Small intestine (tissue), 16 donors: ENCODE measurements around the gene KANTR. TPM values are rescaled to one million over a fixed set of nuclear protein-coding genes. Genes with fewer than 3 reads are reported as not detected.

Experiments
- DNase-seq, 2 donors: peaks; one replicate each; pipeline versions ENCODE4 v3.0.0 to v3.0.0-alpha.2; 2013
- FAIRE-seq: peaks from 2 replicates; lab custom pipeline; 2012; peaks lifted over from hg19 to GRCh38; lab: Jason Lieb, UNC
- H3K27ac ChIP-seq, 3 donors: one replicate each; pipeline ENCODE4 v1.5.1; 2013; ENCODE audit warnings: low read length in 2 of 3, mild to moderate bottlenecking in 2 of 3, control low read depth in 1 of 3, inconsistent platforms in 1 of 3, low read depth in 1 of 3, moderate library complexity in 1 of 3
- H3K27me3 ChIP-seq, 3 donors: one replicate each; pipeline ENCODE4 v1.6.1; 2013; ENCODE audit warnings: low read length in 3 of 3, inconsistent platforms in 1 of 3; ENCODE audit not compliant: control insufficient read depth in 3 of 3, insufficient read depth in 3 of 3
- H3K36me3 ChIP-seq, 3 donors: one replicate each; pipeline ENCODE4 v1.6.1; 2013; ENCODE audit warnings: low read length in 3 of 3, inconsistent platforms in 1 of 3, low read depth in 1 of 3, mild to moderate bottlenecking in 1 of 3, moderate library complexity in 1 of 3; ENCODE audit not compliant: control insufficient read depth in 3 of 3, insufficient read depth in 2 of 3
- H3K4me1 ChIP-seq, 3 donors: one replicate each; pipeline ENCODE4 v1.6.1; 2013; ENCODE audit warnings: low read length in 2 of 3, inconsistent platforms in 1 of 3, low read depth in 1 of 3, mild to moderate bottlenecking in 1 of 3, moderate library complexity in 1 of 3; ENCODE audit not compliant: control insufficient read depth in 3 of 3, insufficient read depth in 2 of 3
- H3K4me3 ChIP-seq, 3 donors: one replicate each; pipeline ENCODE4 v1.5.1; 2013; ENCODE audit warnings: low read length in 3 of 3, control low read depth in 1 of 3, inconsistent platforms in 1 of 3, low read depth in 1 of 3, mild to moderate bottlenecking in 1 of 3, moderate library complexity in 1 of 3
- H3K9me3 ChIP-seq, 2 donors: one replicate each; pipeline ENCODE4 v1.6.1; 2013; ENCODE audit warnings: low read depth in 1 of 2, low read length in 1 of 2; ENCODE audit not compliant: control insufficient read depth in 2 of 2, insufficient read depth in 1 of 2
- WGBS, 3 donors: extraction: QIAGEN DNeasy Blood & Tissue Kit; methylation state at CpG; one replicate each; pipeline ENCODE4 v1.1.7; 2013; 5-methylcytosine and 5-hydroxymethylcytosine counted together
- long read RNA-seq, 10 donors: transcript quantifications; one replicate each; lab custom pipeline, GENCODE V29; 2026
- polyA plus RNA-seq, 4 donors: library from polyadenylated mRNA; stranded (reverse) in 3 of 4; unstranded in 1 of 4; fragments of 200-250 nt in 3 of 4; fragments of 120-200 nt in 1 of 4; gene quantifications; one replicate each; pipeline versions ENCODE4 v1.2.1 to v1.2.3, GENCODE V29; 2013
- donor health status: healthy with polysubstance abuse.
- donor health status: control.
- donor health status: control.
- donor health status: Bipolar disorder and iron deficiency.
- donor health status: healthy.

KANTR gene, protein sequence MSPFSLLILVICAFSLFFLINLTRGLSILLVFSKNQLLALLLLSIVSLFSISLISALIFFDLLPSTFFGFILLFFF
- polyA plus RNA-seq: 10 to 100 TPM in 1 of 4 donors, 1 to 10 TPM in 3; 1.4 to 12.5 (median 4.0) TPM
- long read RNA-seq, donor 1, full-length matches to known transcripts: 1 of 22 reads
- long read RNA-seq, donor 1, partial matches to known transcripts: 21 of 22 reads
- long read RNA-seq, donor 1, other reads (novel, unspliced or antisense): 0 of 22 reads
- long read RNA-seq, donor 2: 0 reads
- long read RNA-seq, donor 3, partial matches to known transcripts: 7 of 7 reads
- long read RNA-seq, donor 3, other reads (novel, unspliced or antisense): 0 of 7 reads
- long read RNA-seq, donor 4: 0 reads
- long read RNA-seq, donor 5: 0 reads
- long read RNA-seq, donor 6: 0 reads
- long read RNA-seq, donor 7: 0 reads
- long read RNA-seq, donor 8: 0 reads
- long read RNA-seq, donor 9: 0 reads
- long read RNA-seq, donor 10: 0 reads

DNA sequence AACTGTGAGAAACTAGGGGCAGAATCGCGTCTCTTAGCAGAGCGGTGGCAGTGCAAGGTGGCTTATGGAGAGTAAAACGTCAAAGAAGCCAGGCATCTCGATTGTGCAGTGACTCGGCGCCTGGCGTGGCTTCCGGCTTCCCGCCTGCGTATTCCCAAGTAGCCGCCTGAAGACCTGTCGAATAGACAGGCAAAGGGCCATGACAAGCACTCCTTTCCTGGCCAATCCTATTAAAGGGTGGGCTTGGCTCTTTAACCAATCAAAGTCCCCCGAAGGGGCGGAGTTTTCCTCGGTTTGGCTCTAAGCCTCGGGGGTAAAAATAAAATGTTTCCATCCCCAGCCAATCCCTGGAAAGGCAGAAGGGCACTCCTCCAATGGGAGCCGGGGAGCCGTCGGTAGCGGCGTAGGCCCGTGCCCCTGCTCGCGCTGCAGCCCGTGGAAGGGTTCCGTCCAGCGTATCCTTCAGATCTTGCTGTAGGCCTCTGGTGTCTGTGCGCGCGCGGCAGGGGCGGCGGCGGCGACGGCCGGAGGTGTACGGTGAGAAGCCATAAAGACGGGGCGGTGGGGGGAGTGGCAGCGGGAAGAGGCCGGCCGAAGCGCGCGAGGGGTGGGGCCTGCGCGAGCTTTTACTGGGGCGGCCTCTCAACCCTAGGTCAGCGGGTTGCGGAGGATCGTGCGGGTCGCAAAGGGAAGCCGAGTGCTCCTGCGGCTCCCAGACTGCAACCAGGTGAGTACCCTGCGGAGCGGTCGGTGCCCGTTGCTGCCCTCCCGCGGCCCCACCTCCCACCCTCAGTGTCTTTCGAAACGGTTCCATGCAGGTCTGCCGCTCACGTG, at the start of gene KANTR:
KANTR (plus strand) TSS at position 395 of the 834 bp plus-strand sequence. CDS start 30,131 bp downstream, outside the sequence.
- Histone ChIP-seq H3K27ac (peak within 1 kb of the TSS; percentile 82 to 96 (median 95)), H3K4me1 (no peaks in the 10 kb centered on the region), H3K4me3 (peak within 1 kb of the TSS; percentile 41 to 73 (median 62)), H3K36me3 (peaks cover 0 to 4% (median 0%) of the 10 kb centered on the region in 3 donors), H3K27me3 (no peaks in the 10 kb centered on the region), H3K9me3 (no peaks in the 10 kb centered on the region)
- FAIRE-seq: peak; percentile 67
- DNase-seq: peak; percentile 93 to 96
- WGBS, 3 donors: 0 to 33% (median 8%) methylated on average over 27 to 67 of the region's 67 CpGs

DNA sequence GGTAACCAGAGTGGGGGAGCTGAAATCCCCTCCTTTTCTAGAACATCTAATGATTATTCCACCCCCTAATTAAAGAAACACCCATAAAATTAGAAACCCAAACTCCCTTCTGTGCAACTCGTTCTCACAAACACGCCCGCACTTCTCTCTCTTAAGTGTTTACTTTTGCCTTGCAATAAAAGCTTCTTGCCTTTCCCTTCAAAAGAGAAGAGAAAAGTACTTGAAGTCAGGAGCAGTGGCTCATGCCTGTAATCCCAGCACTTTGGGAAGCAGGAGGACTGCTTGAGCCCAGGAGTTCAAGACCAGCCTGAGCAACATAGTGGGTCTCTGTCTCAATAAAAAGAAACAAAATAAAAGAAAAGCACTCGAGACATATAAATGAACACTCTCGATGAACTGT, 48.9 kb upstream of the KANTR start:
- H3K27me3 ChIP-seq: peaks cover 0 to 2% (median 0%) of the 10 kb centered on the region in 3 donors
- no peaks in the 10 kb centered on the region for H3K36me3 ChIP-seq
- DNase-seq (no peak), FAIRE-seq (no peak)
- no peaks in the 10 kb centered on the region for H3K4me1 ChIP-seq
- H3K4me3 ChIP-seq: no peak overlapping the region
- no peak overlapping the region for H3K27ac ChIP-seq
- 55 to 58% (median 56%) methylated on average over 5 of the region's 5 CpGs for WGBS, 3 donors
- no peaks in the 10 kb centered on the region for H3K9me3 ChIP-seq

DNA sequence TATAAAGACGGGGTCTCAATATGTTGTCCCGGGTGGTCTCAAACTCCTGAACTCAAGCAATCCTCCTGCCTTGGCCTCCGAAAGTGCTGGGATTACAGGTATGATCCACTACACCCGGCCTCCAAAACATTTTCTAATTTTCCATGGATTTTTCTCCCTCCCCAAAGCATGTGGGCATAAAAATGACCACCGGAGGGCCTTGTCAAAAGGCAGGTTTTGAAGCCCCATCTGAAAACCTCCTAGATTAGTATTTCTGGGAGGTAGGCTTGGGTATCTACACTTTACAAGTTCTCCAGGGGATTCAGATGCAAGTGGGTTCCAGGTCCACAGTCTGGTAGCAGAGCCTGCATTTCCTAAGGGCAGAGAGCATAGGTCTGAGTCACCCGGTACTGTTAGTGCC, 46.7 kb upstream of the KANTR start:
- WGBS, 3 donors: 83 to 95% (median 90%) methylated on average over 6 of the region's 6 CpGs
- DNase-seq: no peak
- no peaks in the 10 kb centered on the region for H3K36me3 ChIP-seq
- H3K4me3 ChIP-seq: no peak overlapping the region
- no peak for FAIRE-seq
- no peaks in the 10 kb centered on the region for H3K27me3 ChIP-seq
- no peaks in the 10 kb centered on the region for H3K4me1 ChIP-seq
- no peak overlapping the region for H3K27ac ChIP-seq
- no peaks in the 10 kb centered on the region for H3K9me3 ChIP-seq

DNA sequence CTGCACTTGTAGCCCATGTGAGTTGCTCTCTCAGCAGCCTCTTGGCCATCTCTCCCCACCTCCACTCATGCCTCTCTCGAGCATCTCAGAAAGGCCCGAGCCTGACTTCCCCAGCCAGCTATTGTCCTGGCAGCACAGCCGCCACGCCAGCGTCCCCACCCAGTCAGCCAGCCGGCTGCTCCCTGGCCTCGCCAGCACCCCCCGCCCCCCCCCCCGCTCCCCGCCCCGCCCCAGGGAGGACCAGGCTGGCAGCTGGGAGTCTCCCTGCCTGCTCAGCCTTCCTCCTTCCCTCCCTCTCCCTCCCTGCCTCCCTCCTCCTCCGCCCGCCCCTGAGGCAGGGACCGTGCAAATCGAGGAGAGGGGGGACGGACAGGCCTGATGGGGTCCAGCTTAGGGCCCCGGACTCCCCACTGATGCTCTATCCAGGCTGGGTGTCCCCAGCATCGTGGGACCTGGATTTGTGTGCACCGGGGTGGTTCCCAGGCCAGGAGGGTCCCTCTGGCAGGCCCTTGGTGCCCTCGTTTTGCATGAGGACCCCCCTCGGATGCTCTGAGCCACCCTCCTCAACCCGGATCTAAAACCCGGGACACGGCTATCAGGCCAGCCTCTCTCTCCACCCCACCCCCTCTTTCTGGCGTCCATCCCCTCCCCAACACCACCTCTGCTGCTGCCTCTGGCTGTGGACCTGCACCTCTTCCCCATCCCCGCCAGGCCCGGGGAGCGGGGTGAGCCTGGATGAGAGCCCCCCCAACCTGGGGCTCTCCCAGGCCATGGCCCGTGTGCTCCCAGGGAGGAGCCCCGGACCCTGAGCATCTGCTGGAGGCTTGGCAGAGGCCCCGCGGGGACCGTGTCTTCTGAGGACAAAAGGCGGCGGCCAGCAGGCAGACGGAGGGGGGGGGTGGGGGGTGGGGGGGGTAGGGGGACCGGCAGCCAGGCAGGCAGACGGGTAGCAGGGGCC, 45.5 kb upstream of the KANTR start, which contains the start of gene GPR173:
GPR173 (plus strand) TSS at position 621 of the 958 bp plus-strand sequence. CDS start 27,833 bp downstream, outside the sequence.
- Histone ChIP-seq H3K27me3 (no peaks in the 10 kb centered on the region), H3K36me3 (no peaks in the 10 kb centered on the region), H3K27ac (no peak within 1 kb of the TSS), H3K9me3 (no peaks in the 10 kb centered on the region), H3K4me3 (peak within 1 kb of the TSS in 2 of 3 donors; percentile 15 to 42), H3K4me1 (no peaks in the 10 kb centered on the region)
- DNase-seq: peak; percentile 17 to 28
- WGBS, 3 donors: 4 to 26% (median 8%) methylated on average over 8 to 29 of the region's 38 CpGs
- FAIRE-seq: no peak

DNA sequence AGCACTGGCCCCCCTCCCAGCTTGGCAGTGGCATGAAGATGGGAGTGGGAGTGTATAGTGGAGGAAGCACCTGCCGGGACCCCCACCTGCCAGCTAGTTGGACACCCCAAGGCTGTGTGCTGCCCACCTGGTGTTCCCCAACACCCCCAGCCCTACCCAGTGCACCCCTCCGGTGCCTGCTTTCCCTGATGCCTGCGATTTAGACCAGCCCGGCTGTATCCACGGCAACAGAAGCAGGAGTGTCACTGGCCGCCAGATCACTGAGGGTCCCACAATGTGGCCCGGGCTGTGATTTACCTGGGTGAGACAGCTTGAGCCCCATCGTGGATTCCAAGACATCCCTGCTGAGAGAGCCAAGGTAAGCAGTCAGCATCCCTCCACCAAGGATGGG, 44.8 kb upstream of the KANTR start:
- Histone ChIP-seq H3K27ac (no peak overlapping the region), H3K4me3 (peak overlapping the region in 2 of 3 donors; percentile 15 to 18), H3K27me3 (no peaks in the 10 kb centered on the region), H3K9me3 (no peaks in the 10 kb centered on the region), H3K36me3 (no peaks in the 10 kb centered on the region), H3K4me1 (no peaks in the 10 kb centered on the region)
- FAIRE-seq: no peak
- DNase-seq: no peak
- WGBS, 3 donors: 19 to 58% (median 41%) methylated on average over 6 to 8 of the region's 8 CpGs

DNA sequence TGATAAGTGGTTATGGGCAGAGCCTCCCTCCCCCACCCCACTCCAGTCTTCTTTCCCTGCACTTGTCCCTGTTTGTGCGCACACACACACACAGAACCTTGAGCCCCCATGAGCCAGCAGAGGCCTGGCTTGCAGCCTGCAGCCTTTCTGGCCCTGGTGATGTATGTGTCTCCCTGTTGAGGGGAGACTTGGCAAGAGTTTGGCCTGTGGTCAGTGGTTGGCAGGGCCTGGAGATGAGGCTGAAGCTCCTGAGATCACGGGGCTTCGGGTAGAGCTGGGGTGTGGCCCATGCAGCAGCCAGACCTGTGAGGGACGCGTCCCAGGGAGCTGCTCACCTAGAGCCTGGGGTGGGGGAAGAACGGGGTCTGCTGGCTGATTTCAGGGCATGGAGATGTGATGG, 43.1 kb upstream of the KANTR start:
- FAIRE-seq (no peak), DNase-seq (no peak)

DNA sequence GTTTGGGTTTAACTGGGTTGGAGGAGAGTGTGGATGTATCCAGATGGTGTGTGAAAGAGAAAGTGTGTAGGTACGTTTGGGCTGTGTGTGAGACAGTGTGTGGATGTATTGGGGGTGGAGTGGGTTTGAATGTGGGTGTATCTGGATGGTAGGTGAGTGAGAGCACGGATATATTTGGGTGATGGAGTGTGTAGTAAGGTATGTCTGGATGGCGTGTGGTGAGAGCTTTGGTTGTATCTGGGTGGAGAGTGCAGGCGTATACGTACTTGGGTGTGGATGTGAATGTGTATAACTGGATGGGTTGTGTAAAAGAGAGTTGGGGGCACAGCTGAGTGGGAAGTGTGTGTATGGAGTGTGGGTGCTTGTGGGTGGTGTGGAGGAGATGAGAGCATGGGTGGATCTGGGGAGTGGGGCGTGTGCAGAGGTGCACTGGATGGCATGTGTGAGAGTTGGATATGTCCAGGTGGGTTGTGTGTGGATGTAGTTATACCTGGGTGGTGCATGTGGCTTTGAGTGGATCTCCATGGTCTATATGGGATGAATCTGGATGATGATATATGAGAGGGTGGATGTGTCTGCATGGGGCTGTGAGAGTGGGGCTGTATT, 38.6 kb upstream of the KANTR start:
- no peak for FAIRE-seq
- no peak overlapping the region for H3K27ac ChIP-seq

More for the DNA sequence above, 43.1 kb upstream of the KANTR start:
- WGBS, 3 donors: 77 to 79% (median 79%) methylated on average over 4 to 6 of the region's 6 CpGs
- no peaks in the 10 kb centered on the region for H3K9me3 ChIP-seq
- no peaks in the 10 kb centered on the region for H3K27me3 ChIP-seq
- H3K36me3 ChIP-seq: no peaks in the 10 kb centered on the region
- no peaks in the 10 kb centered on the region for H3K4me1 ChIP-seq
- H3K27ac ChIP-seq: no peak overlapping the region
- H3K4me3 ChIP-seq: no peak overlapping the region

More for the DNA sequence above, 38.6 kb upstream of the KANTR start:
- Histone ChIP-seq H3K4me1 (no peaks in the 10 kb centered on the region), H3K9me3 (no peaks in the 10 kb centered on the region), H3K36me3 (no peaks in the 10 kb centered on the region), H3K27me3 (no peaks in the 10 kb centered on the region), H3K4me3 (no peak overlapping the region)
- no peak for DNase-seq
- 71 to 84% (median 72%) methylated on average over 6 of the region's 6 CpGs for WGBS, 3 donors
